ENCODE measurements around the gene OR2D3. TPM values are rescaled to one million over a fixed set of nuclear protein-coding genes. Genes with fewer than 3 reads are reported as not detected.
"Not testable (repeated sequence)": the region's sequence is repeated elsewhere in the genome, so short reads cannot be mapped to it uniquely, and the experiment has no call there.

The OR2D3 gene
- total RNA-seq, 1 donor from 2014 or later, result not detected

GRCh38 chr11:6895010-6895409 is 25.8 kb upstream of the OR2D3 start:
- Mint-ChIP-seq H3K4me1 (ENCODE audit: unreplicated experiment) (no peaks in the 10 kb centered on the region), H3K27ac (ENCODE audit: unreplicated experiment) (no peak overlapping the region), H3K27me3 (ENCODE audit: unreplicated experiment) (peaks cover 4% of the 10 kb centered on the region), H3K4me3 (ENCODE audit: unreplicated experiment) (no peak overlapping the region), H3K36me3 (ENCODE audit: unreplicated experiment) (no peaks in the 10 kb centered on the region), H3K9me3 (ENCODE audit: unreplicated experiment) (no peaks in the 10 kb centered on the region)
- no peak for DNase-seq (ENCODE audit: extremely low spot score, unreplicated experiment)
- TF ChIP-seq CTCF (IDR thresholded peaks at IDR 0.05), result no peak

- no peaks in the 10 kb centered on the region for H3K9me3 Mint-ChIP-seq (ENCODE audit: unreplicated experiment)
- no peak overlapping the region for H3K27ac Mint-ChIP-seq (ENCODE audit: unreplicated experiment)
- no peak for DNase-seq (ENCODE audit: extremely low spot score, unreplicated experiment)
- TF ChIP-seq CTCF (IDR thresholded peaks at IDR 0.05), result no peak
- H3K4me1 Mint-ChIP-seq (ENCODE audit: unreplicated experiment), result no peaks in the 10 kb centered on the region
- H3K27me3 Mint-ChIP-seq (ENCODE audit: unreplicated experiment), result peaks cover 7% of the 10 kb centered on the region
- H3K36me3 Mint-ChIP-seq (ENCODE audit: unreplicated experiment), result no peaks in the 10 kb centered on the region
- no peak overlapping the region for H3K4me3 Mint-ChIP-seq (ENCODE audit: unreplicated experiment)
Observed at GRCh38 chr11:6898911-6899310, 21.9 kb upstream of the OR2D3 start.

GRCh38 chr11:6900327-6900999 is 20.3 kb upstream of the OR2D3 start:
- no peak for TF ChIP-seq CTCF (IDR thresholded peaks at IDR 0.05)
- DNase-seq (ENCODE audit: extremely low spot score, unreplicated experiment), result no peak
- no peaks in the 10 kb centered on the region for H3K4me1 Mint-ChIP-seq (ENCODE audit: unreplicated experiment)
- peaks cover 7% of the 10 kb centered on the region for H3K27me3 Mint-ChIP-seq (ENCODE audit: unreplicated experiment)
- no peaks in the 10 kb centered on the region for H3K36me3 Mint-ChIP-seq (ENCODE audit: unreplicated experiment)
- no peaks in the 10 kb centered on the region for H3K9me3 Mint-ChIP-seq (ENCODE audit: unreplicated experiment)
- H3K27ac Mint-ChIP-seq (ENCODE audit: unreplicated experiment), result no peak overlapping the region
- H3K4me3 Mint-ChIP-seq (ENCODE audit: unreplicated experiment), result no peak overlapping the region

- not testable (repeated sequence) for H3K4me1 Mint-ChIP-seq (ENCODE audit: unreplicated experiment); H3K4me3 Mint-ChIP-seq (ENCODE audit: unreplicated experiment); H3K36me3 Mint-ChIP-seq (ENCODE audit: unreplicated experiment); H3K27me3 Mint-ChIP-seq (ENCODE audit: unreplicated experiment); DNase-seq (ENCODE audit: extremely low spot score, unreplicated experiment); H3K27ac Mint-ChIP-seq (ENCODE audit: unreplicated experiment); H3K9me3 Mint-ChIP-seq (ENCODE audit: unreplicated experiment)
Observed at GRCh38 chr11:6904804-6905203, 16.0 kb upstream of the OR2D3 start.

- H3K27me3 Mint-ChIP-seq (ENCODE audit: unreplicated experiment), result peaks cover 12% of the 10 kb centered on the region
- no peak for TF ChIP-seq CTCF (IDR thresholded peaks at IDR 0.05)
- H3K9me3 Mint-ChIP-seq (ENCODE audit: unreplicated experiment), result no peaks in the 10 kb centered on the region
- no peak overlapping the region for H3K4me3 Mint-ChIP-seq (ENCODE audit: unreplicated experiment)
- no peaks in the 10 kb centered on the region for H3K4me1 Mint-ChIP-seq (ENCODE audit: unreplicated experiment)
- no peaks in the 10 kb centered on the region for H3K36me3 Mint-ChIP-seq (ENCODE audit: unreplicated experiment)
- no peak overlapping the region for H3K27ac Mint-ChIP-seq (ENCODE audit: unreplicated experiment)
- no peak for DNase-seq (ENCODE audit: extremely low spot score, unreplicated experiment)
Observed at GRCh38 chr11:6911378-6911777, 9.4 kb upstream of the OR2D3 start.

- H3K4me3 Mint-ChIP-seq (ENCODE audit: unreplicated experiment), result no peak overlapping the region
- DNase-seq (ENCODE audit: extremely low spot score, unreplicated experiment), result no peak
- TF ChIP-seq CTCF (IDR thresholded peaks at IDR 0.05), result no peak
- no peak overlapping the region for H3K27ac Mint-ChIP-seq (ENCODE audit: unreplicated experiment)
- H3K27me3 Mint-ChIP-seq (ENCODE audit: unreplicated experiment), result peaks cover 13% of the 10 kb centered on the region
- no peaks in the 10 kb centered on the region for H3K9me3 Mint-ChIP-seq (ENCODE audit: unreplicated experiment)
- H3K36me3 Mint-ChIP-seq (ENCODE audit: unreplicated experiment), result no peaks in the 10 kb centered on the region
- no peaks in the 10 kb centered on the region for H3K4me1 Mint-ChIP-seq (ENCODE audit: unreplicated experiment)
Observed at GRCh38 chr11:6911948-6912347, 8.9 kb upstream of the OR2D3 start.
